GM18861 (cell line): ENCODE measurements around the gene BCL7A.
A peak's percentile ranks its signal among the peaks of the same experiment; 100 is the strongest.

ENCODE experiments used
- ATAC-seq: cut with Tn5 transposase; IDR thresholded peaks from one replicate; pipeline ENCODE4 v1.9.1; 2021; ENCODE audit not compliant: unreplicated experiment

Gene BCL7A

GRCh38 chr12:121996945-121997612 lies 24.6 kb upstream of the BCL7A start:
- no peak for ATAC-seq

- ATAC-seq, result no peak
These were observed 20.0 kb upstream of the BCL7A start for GRCh38 chr12:122001466-122002209.

- ATAC-seq, result peak; percentile 34
These were observed 17.8 kb upstream of the BCL7A start for GRCh38 chr12:122003651-122004611.

- ATAC-seq, result no peak
These were observed 17.0 kb upstream of the BCL7A start for GRCh38 chr12:122004633-122005071.

GRCh38 chr12:122005252-122005776 lies 16.4 kb upstream of the BCL7A start:
- ATAC-seq, result no peak

GRCh38 chr12:122006186-122006926 lies 15.3 kb upstream of the BCL7A start:
- no peak for ATAC-seq

- ATAC-seq, result no peak
These were observed 11.9 kb upstream of the BCL7A start for GRCh38 chr12:122009741-122010140.

- ATAC-seq, result no peak
These were observed 9.5 kb upstream of the BCL7A start for GRCh38 chr12:122012184-122012583.

GRCh38 chr12:122013136-122013535 lies 8.5 kb upstream of the BCL7A start:
- ATAC-seq, result no peak

GRCh38 chr12:122013791-122014590 lies 7.7 kb upstream of the BCL7A start:
- no peak for ATAC-seq

- ATAC-seq, result no peak
These were observed 6.9 kb upstream of the BCL7A start for GRCh38 chr12:122014781-122015180.

GRCh38 chr12:122018457-122018856 lies 3.2 kb upstream of the BCL7A start:
- ATAC-seq, result no peak

GRCh38 chr12:122018937-122019336 lies 2.7 kb upstream of the BCL7A start:
- ATAC-seq, result no peak

GRCh38 chr12:122020795-122021192 lies 890 bp upstream of the BCL7A start:
- no peak for ATAC-seq

- ATAC-seq, result no peak
These were observed 377 bp upstream of the BCL7A start for GRCh38 chr12:122021193-122021821.

- ATAC-seq, result no peak
These were observed 982 bp downstream of the BCL7A start for GRCh38 chr12:122022393-122023338.

GRCh38 chr12:122023339-122024131 lies 1.9 kb downstream of the BCL7A start:
- ATAC-seq, result peak; percentile 3
